GM12873 (cell line): ENCODE data around the gene USP10.

Source experiments
- CTCF ChIP-seq: IDR thresholded peaks from 2 replicates; pipeline ENCODE4 v1.5.1; 2012; ENCODE audit warnings: low read depth, mild to moderate bottlenecking, moderate library complexity, low read length, control low read depth; ENCODE audit not compliant: insufficient read depth; ENCODE audit errors: missing control alignments

Gene USP10

GRCh38 chr16:84683691-84684591 is 15.9 kb upstream of the USP10 start:
- no peak for TF ChIP-seq CTCF

- TF ChIP-seq CTCF: no peak
Measured at GRCh38 chr16:84684592-84684965, 15.2 kb upstream of the USP10 start.

GRCh38 chr16:84685210-84685609 is 14.6 kb upstream of the USP10 start:
- no peak for TF ChIP-seq CTCF

- no peak for TF ChIP-seq CTCF
Measured at GRCh38 chr16:84686707-84687298, 13.0 kb upstream of the USP10 start.

GRCh38 chr16:84687715-84688114 is 12.1 kb upstream of the USP10 start:
- no peak for TF ChIP-seq CTCF

- no peak for TF ChIP-seq CTCF
Measured at GRCh38 chr16:84689111-84689510, 10.7 kb upstream of the USP10 start.

GRCh38 chr16:84690088-84690819 is 9.5 kb upstream of the USP10 start:
- TF ChIP-seq CTCF: no peak
